GM12878 (cell line): Measurements from ENCODE around the gene CSH1. TPM values are rescaled to one million over a fixed set of nuclear protein-coding genes. Genes with fewer than 3 reads are reported as not detected.
A peak's percentile ranks its signal among the peaks of the same experiment; 100 is the strongest.

ENCODE experiments used
- ATAC-seq: fragments of 200-7000 bp; cut with Tn5 transposase; 3 replicates; pipeline ENCODE4 v1.9.1; 2020; ENCODE audit warnings: mild to moderate bottlenecking, moderate library complexity
- BruUV-seq: library from RNA; stranded (reverse); fragments of 400-500 nt; replicated peaks from 2 replicates; lab custom pipeline; 2021; lab: Mats Ljungman, UMichigan
- CTCF ChIA-PET: fragments of 300-600 bp; sonication (Branson Sonifier 250); formaldehyde crosslinking; extraction: SDS; loops from one replicate; lab custom pipeline; 2021; ENCODE audit warnings: inconsistent platforms; lab: Yijun Ruan, JAX
- POLR2A ChIA-PET: fragments of 350-600 bp; formaldehyde crosslinking; extraction: SDS; loops from one replicate; lab custom pipeline; 2021; ENCODE audit warnings: inconsistent platforms; lab: Charles Lee
- RAD21 ChIA-PET: fragments of 300-600 bp; sonication (Branson Sonifier 250); formaldehyde crosslinking; loops from one replicate; lab custom pipeline; 2023; ENCODE audit warnings: antibody characterized with exemption; ENCODE audit not compliant: unreplicated experiment; lab: Charles Lee
- SMC1A ChIA-PET: fragments of 300-600 bp; sonication (Branson Sonifier 250); formaldehyde crosslinking; loops from one replicate; lab custom pipeline; 2023; ENCODE audit not compliant: unreplicated experiment, uncharacterized antibody; lab: Charles Lee
- DNase-seq: peaks from one replicate; pipeline ENCODE4 v3.0.0-alpha.2; 2011; ENCODE audit warnings: low read depth, low spot score
- FAIRE-seq: peaks from 3 replicates; lab custom pipeline; 2011; peaks lifted over from hg19 to GRCh38; lab: Jason Lieb, UNC
- H2AFZ ChIP-seq: 2 replicates; pipeline ENCODE4 v1.6.0; 2011; ENCODE audit warnings: low read depth, low read length, control low read depth; ENCODE audit not compliant: control insufficient read depth
- H3K27ac ChIP-seq: 2 replicates; pipeline ENCODE4 v1.5.1; 2011; ENCODE audit warnings: control low read depth; ENCODE audit not compliant: control insufficient read depth, insufficient read depth
- H3K27me3 ChIP-seq, 2 experiments: replicated peaks in 1 of 2; 2 replicates each; pipeline versions ENCODE4 v1.6.0 to v1.6.1; 2011; ENCODE audit warnings: low read length in 1 of 2; ENCODE audit not compliant: control insufficient read depth in 2 of 2, insufficient read depth in 2 of 2
- H3K36me3 ChIP-seq, 2 experiments: 2 replicates each; pipeline ENCODE4 v1.5.1; 2011; ENCODE audit warnings: low read length in 1 of 2; ENCODE audit not compliant: control insufficient read depth in 2 of 2, insufficient read depth in 2 of 2
- H3K4me1 ChIP-seq: 2 replicates; pipeline ENCODE4 v1.6.1; 2011; ENCODE audit warnings: mild to moderate bottlenecking, low read length, moderate library complexity, mixed read lengths; ENCODE audit not compliant: control insufficient read depth, insufficient read depth
- H3K4me2 ChIP-seq: 2 replicates; pipeline ENCODE4 v1.6.0; 2011; ENCODE audit warnings: control low read depth; ENCODE audit not compliant: control insufficient read depth, insufficient read depth
- H3K4me3 ChIP-seq: fragments of 200-600 bp; sonication (generic); 2 replicates; pipeline ENCODE4 v1.5.1; 2016
- H3K79me2 ChIP-seq: 2 replicates; pipeline ENCODE4 v1.6.0; 2011; ENCODE audit warnings: low read length; ENCODE audit not compliant: control insufficient read depth, insufficient read depth
- H3K9ac ChIP-seq: 2 replicates; pipeline ENCODE4 v1.8.0; 2011; ENCODE audit warnings: low read length, control low read depth, mixed read lengths; ENCODE audit not compliant: control insufficient read depth, insufficient read depth
- H3K9me3 ChIP-seq: replicated peaks from 3 replicates; pipeline ENCODE4 v1.5.1; 2011; ENCODE audit warnings: mild to moderate bottlenecking, low read length; ENCODE audit not compliant: control insufficient read depth, insufficient read depth
- H4K20me1 ChIP-seq: 2 replicates; pipeline ENCODE4 v1.6.0; 2011; ENCODE audit not compliant: control insufficient read depth, insufficient read depth
- CHD1 ChIP-seq: IDR thresholded peaks from 2 replicates; pipeline ENCODE4 v1.6.1; 2012; ENCODE audit warnings: low read depth, low read length, improper control_type of control experiment
- E2F8 ChIP-seq: fragments of 450-650 bp; IDR thresholded peaks from 2 replicates; pipeline ENCODE4 v1.6.1; 2018; ENCODE audit warnings: mild to moderate bottlenecking, low read depth, moderate library complexity; ENCODE audit not compliant: partially characterized antibody
- GATAD2B ChIP-seq: fragments of 450-650 bp; conservative IDR thresholded peaks from 2 replicates; pipeline ENCODE4 v1.6.1; 2017; ENCODE audit warnings: low read depth, mild to moderate bottlenecking, moderate library complexity
- HCFC1 ChIP-seq: fragments of 150-350 bp; IDR thresholded peaks from 2 replicates; pipeline ENCODE4 v1.6.1; 2014; ENCODE audit warnings: low read length
- HSF1 ChIP-seq: fragments of 150-350 bp; IDR thresholded peaks from 2 replicates; pipeline ENCODE4 v1.6.1; 2014; ENCODE audit warnings: mild to moderate bottlenecking, low read depth, low read length
- MLLT1 ChIP-seq: fragments of 450-650 bp; IDR thresholded peaks from 2 replicates; pipeline ENCODE4 v1.6.1; 2016; ENCODE audit warnings: mild to moderate bottlenecking
- POU2F2 ChIP-seq: IDR thresholded peaks from 3 replicates; pipeline ENCODE4 v1.6.1; 2011; ENCODE audit warnings: low read depth, mild to moderate bottlenecking, low read length, borderline replicate concordance
- SKIL ChIP-seq: fragments of 450-650 bp; IDR thresholded peaks from 2 replicates; pipeline ENCODE4 v1.6.1; 2017; ENCODE audit warnings: mild to moderate bottlenecking, low read depth, inconsistent platforms; ENCODE audit not compliant: poor library complexity, severe bottlenecking
- SMAD1 ChIP-seq: fragments of 450-650 bp; IDR thresholded peaks from 2 replicates; pipeline ENCODE4 v1.6.1; 2018; ENCODE audit warnings: mild to moderate bottlenecking, low read depth; ENCODE audit not compliant: partially characterized antibody
- STAT3 ChIP-seq: IDR thresholded peaks from 2 replicates; pipeline ENCODE4 v1.6.1; 2011; ENCODE audit warnings: low read depth, low read length, improper control_type of control experiment
- USF2 ChIP-seq: IDR thresholded peaks from 2 replicates; pipeline ENCODE4 v1.6.1; 2011; ENCODE audit warnings: low read depth, low read length, improper control_type of control experiment, borderline replicate concordance
- ZBED1 ChIP-seq: IDR thresholded peaks from 2 replicates; pipeline ENCODE4 v1.6.1; 2016; ENCODE audit warnings: borderline replicate concordance
- WGBS: methylation state at CpG from one replicate; pipeline ENCODE4 v1.1.6; 2016; ENCODE audit warnings: low lambda C conversion rate; ENCODE audit not compliant: insufficient replicate concordance, insufficient coverage; ENCODE audit errors: missing lambda C conversion rate; 5-methylcytosine and 5-hydroxymethylcytosine counted together
- in situ Hi-C: fragments of 300-500 bp; cut with MboI; formaldehyde crosslinking; loops from 9 replicates; pipeline ENCODE4 v1.14.3; 2018; ENCODE audit warnings: mixed read lengths
- intact Hi-C: fragments of 100-400 bp; cut with micrococcal nuclease; formaldehyde crosslinking; loops from one replicate; pipeline ENCODE4 v1.14.2; 2022; ENCODE audit not compliant: unreplicated experiment
- polyA plus RNA-seq, 11 experiments: library from polyadenylated mRNA; depleted of rRNA in 4 of 11; unstranded in 6 of 11; stranded (reverse) in 5 of 11; fragments of >200 nt; fragmentation: Nextera tagmentation in 4 of 11; fragmentation: Illumina TruSeq in 1 of 11; extraction: Ambion mirVana in 4 of 11; extraction: Trizol in 1 of 11; gene quantifications; 1 replicate in 1 of 11; 2 replicates in 10 of 11; pipeline versions ENCODE4 v1.2.1 to v1.2.3, GENCODE V29; 2011 to 2016; ENCODE audit warnings: inconsistent platforms in 2 of 11, missing spikeins in 2 of 11, low read depth in 1 of 11
- total RNA-seq, 4 experiments: library from RNA; depleted of rRNA in 3 of 4; stranded (reverse); fragments of >200 nt in 3 of 4; fragmentation: Illumina TruSeq in 1 of 4; extraction: Trizol in 1 of 4; gene quantifications; 2 replicates each; pipeline versions ENCODE4 v1.2.1 to v1.2.3, GENCODE V29; 2013 to 2021

Gene CSH1
- total and polyA plus RNA-seq, 10 of the 15 experiments (the other 5 are each of a cell fraction or from before 2014, with no cell fraction given) = not detected

- TF ChIP-seq MLLT1 (no peak), ZBED1 (no peak), POU2F2 (peak; percentile 79; the same call in 1 of the 3 replicates)
Observed at GRCh38 chr17:63927464-63928171, 31.2 kb upstream of the CSH1 start (continued).

- POLR2A ChIA-PET = interaction anchor here (0.7 to 3.2 kb wide), 4 partner anchors 20 to 374 kb away, joined by 3 to 25 read pairs (median 4); partner anchors contain the start of gene ICAM2
- intact Hi-C loops = no loop called here
- no peak overlapping the region; the same call in 1 of the 2 replicates for H2AFZ ChIP-seq
- no peak for TF ChIP-seq E2F8
- TF ChIP-seq SKIL = no peak
- no peak for TF ChIP-seq CHD1
- no peak for TF ChIP-seq SMAD1
- no peak for TF ChIP-seq STAT3
- TF ChIP-seq HCFC1 = no peak
- TF ChIP-seq HSF1 = no peak
- TF ChIP-seq GATAD2B = no peak
- TF ChIP-seq USF2 = no peak
Observed at GRCh38 chr17:63926164-63926563, 29.8 kb upstream of the CSH1 start.

More at GRCh38 chr17:63926164-63926563, 29.8 kb upstream of the CSH1 start:
- Histone ChIP-seq H3K27ac (no peak overlapping the region; the same call in 1 of the 2 replicates), H3K9ac (no peak overlapping the region), H3K79me2 (peaks cover 20% of the 10 kb centered on the region), H3K27me3 (no peaks in the 10 kb centered on the region), H3K4me1 (peaks cover 50% of the 10 kb centered on the region), H3K9me3 (no peaks in the 10 kb centered on the region), H4K20me1 (no peaks in the 10 kb centered on the region), H3K4me3 (no peak overlapping the region), H3K4me2 (no peak overlapping the region), H3K36me3 (peaks cover 7 to 11% of the 10 kb centered on the region in 2 experiments; a peak in 2 of 4 replicates)
- ChIA-PET CTCF (interaction anchor here (1.2 to 17.4 kb wide), 5 partner anchors 20 to 207 kb away, joined by 3 to 481 read pairs (median 11); partner anchors contain the start of gene ICAM2), SMC1A (interaction anchor here (0.7 to 14.0 kb wide), 3 partner anchors 11 to 91 kb away, joined by 4 to 248 read pairs (median 4); no protein-coding TSS in a partner anchor), RAD21 (interaction anchor here (0.9 to 3.0 kb wide), 5 partner anchors 20 to 207 kb away, joined by 3 to 29 read pairs (median 4); partner anchors contain the start of gene ICAM2)
- in situ Hi-C loops = no loop called here
- DNase-seq (no peak), FAIRE-seq (no peak), ATAC-seq (no peak)
- 93% methylated on average over 2 of the region's 2 CpGs for WGBS
- no TSS peak for BruUV-seq
